Measurements from ENCODE around the gene OAS3.
A peak's percentile ranks its signal among the peaks of the same experiment; 100 is the strongest.
"Not testable (repeated sequence)": the region's sequence is repeated elsewhere in the genome, so short reads cannot be mapped to it uniquely, and the experiment has no call there.

Gene OAS3

DNA sequence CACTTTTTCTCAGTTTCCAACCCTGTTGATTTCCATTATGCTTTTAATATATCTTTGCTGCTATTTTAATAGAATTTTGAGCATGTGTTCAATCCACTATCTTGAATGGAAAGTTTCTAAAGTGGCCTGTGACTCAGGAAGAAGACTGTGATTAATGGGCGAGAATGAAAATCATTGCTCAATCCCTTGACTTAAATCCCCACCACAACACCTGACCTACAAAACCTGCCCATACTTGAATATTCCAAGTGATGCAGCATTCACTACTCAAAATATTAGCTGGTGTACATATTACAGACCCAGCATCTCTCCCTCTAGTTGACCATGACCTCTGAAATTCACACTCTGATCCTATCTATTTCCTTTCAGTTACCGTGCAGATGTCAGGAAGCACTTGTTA, 1.3 kb upstream of the OAS3 start:
- Mint-ChIP-seq H3K4me1 (peaks cover 41% of the 10 kb centered on the region), H3K27ac (peak overlapping the region; percentile 32), H3K9me3 (no peaks in the 10 kb centered on the region), H3K36me3 (no peaks in the 10 kb centered on the region), H3K4me3 (peak overlapping the region; percentile 80)
- DNase-seq (ENCODE audit: low spot score in 2 of 2) (peak in 1 of 2 donors; percentile 2), ATAC-seq (no peak)

GRCh38 chr12:112938751-112939150, 477 bp downstream of the OAS3 start:
- no peak for ATAC-seq
- H3K27ac Mint-ChIP-seq, result peak overlapping the region; percentile 88
- H3K4me3 Mint-ChIP-seq, result peak overlapping the region; percentile 80
- H3K9me3 Mint-ChIP-seq, result no peaks in the 10 kb centered on the region
- H3K4me1 Mint-ChIP-seq, result peaks cover 41% of the 10 kb centered on the region
- no peaks in the 10 kb centered on the region for H3K36me3 Mint-ChIP-seq
- DNase-seq (ENCODE audit: low spot score in 2 of 2), result peak in 1 of 2 donors; percentile 52

- ATAC-seq (peak; percentile 39), DNase-seq (ENCODE audit: low spot score in 2 of 2) (peak in 1 of 2 donors; percentile 52)
- peaks cover 45% of the 10 kb centered on the region for H3K4me1 Mint-ChIP-seq
Measured at GRCh38 chr12:112939761-112940381, 1.6 kb downstream of the OAS3 start.

DNA sequence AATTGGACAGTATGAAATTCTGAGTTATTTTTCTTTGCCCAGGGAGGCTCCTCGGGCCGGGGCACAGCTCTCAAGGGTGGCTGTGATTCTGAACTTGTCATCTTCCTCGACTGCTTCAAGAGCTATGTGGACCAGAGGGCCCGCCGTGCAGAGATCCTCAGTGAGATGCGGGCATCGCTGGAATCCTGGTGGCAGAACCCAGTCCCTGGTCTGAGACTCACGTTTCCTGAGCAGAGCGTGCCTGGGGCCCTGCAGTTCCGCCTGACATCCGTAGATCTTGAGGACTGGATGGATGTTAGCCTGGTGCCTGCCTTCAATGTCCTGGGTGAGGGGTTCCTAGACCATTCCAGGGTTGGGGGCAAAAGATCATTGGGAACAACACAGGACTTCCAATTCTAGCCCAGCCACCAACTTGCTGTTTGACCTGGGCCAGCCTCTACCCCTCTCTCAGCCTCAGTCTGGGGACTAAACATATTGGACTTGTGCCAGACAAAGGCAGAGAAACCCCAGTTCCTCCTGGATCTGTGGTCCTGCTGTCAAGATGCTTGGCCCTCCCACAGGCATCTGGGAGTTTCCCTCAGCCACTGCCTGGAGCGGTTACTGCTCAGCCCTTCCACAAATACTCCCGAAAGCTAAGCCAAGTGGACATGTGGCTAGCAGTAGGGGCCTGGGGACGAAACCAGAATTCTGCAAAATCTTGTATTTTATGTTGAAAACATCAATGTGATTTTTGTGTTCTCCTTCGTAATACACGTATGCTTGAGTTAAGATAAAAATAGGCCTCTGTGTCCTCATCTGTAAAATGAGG, 3.5 kb downstream of the OAS3 start:
- Mint-ChIP-seq H3K27ac (no peak overlapping the region), H3K4me1 (peaks cover 39% of the 10 kb centered on the region), H3K9me3 (no peaks in the 10 kb centered on the region), H3K4me3 (no peak overlapping the region), H3K36me3 (peaks cover 3% of the 10 kb centered on the region)
- ATAC-seq, result no peak
- no peak for DNase-seq (ENCODE audit: low spot score in 2 of 2)

More at GRCh38 chr12:112939761-112940381, 1.6 kb downstream of the OAS3 start:
- H3K4me3 Mint-ChIP-seq, result peak overlapping the region; percentile 80
- H3K36me3 Mint-ChIP-seq, result no peaks in the 10 kb centered on the region
- no peaks in the 10 kb centered on the region for H3K9me3 Mint-ChIP-seq
- peak overlapping the region; percentile 88 for H3K27ac Mint-ChIP-seq

GRCh38 chr12:112942572-112942971, 4.3 kb downstream of the OAS3 start:
- no peaks in the 10 kb centered on the region for H3K9me3 Mint-ChIP-seq
- DNase-seq (ENCODE audit: low spot score in 2 of 2) (no peak), ATAC-seq (no peak)
- H3K27ac Mint-ChIP-seq, result no peak overlapping the region
- no peak overlapping the region for H3K4me3 Mint-ChIP-seq
- peaks cover 30% of the 10 kb centered on the region for H3K4me1 Mint-ChIP-seq
- H3K36me3 Mint-ChIP-seq, result peaks cover 10% of the 10 kb centered on the region

DNA sequence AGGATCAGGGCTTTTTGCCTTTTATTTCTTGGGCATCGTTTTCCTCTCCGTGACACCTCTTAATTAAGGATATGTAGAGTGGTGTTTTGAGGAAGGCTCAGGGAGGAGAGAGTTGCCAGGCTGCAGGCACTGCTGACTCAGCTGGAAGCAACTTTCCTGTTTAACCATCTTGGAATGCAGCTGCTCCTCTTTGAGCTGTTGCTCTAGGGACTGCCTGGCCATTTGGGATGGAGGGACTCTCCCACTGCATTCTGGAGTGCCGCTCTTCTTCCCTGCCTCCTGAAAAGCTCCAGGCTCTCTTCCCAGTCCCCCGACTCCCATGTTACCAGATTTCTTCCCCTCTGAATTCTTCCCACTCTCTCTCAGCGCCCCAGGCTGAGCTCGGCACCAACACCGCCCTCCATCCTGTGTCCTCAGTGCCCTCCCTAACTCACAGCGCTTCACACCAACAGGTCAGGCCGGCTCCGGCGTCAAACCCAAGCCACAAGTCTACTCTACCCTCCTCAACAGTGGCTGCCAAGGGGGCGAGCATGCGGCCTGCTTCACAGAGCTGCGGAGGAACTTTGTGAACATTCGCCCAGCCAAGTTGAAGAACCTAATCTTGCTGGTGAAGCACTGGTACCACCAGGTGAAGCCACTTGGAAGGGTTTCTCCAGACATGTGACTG, 5.9 kb downstream of the OAS3 start:
- Mint-ChIP-seq H3K27ac (no peak overlapping the region), H3K4me1 (peaks cover 17% of the 10 kb centered on the region), H3K9me3 (no peaks in the 10 kb centered on the region), H3K36me3 (peaks cover 17% of the 10 kb centered on the region), H3K4me3 (no peak overlapping the region)
- no peak for ATAC-seq
- no peak for DNase-seq (ENCODE audit: low spot score in 2 of 2)

DNA sequence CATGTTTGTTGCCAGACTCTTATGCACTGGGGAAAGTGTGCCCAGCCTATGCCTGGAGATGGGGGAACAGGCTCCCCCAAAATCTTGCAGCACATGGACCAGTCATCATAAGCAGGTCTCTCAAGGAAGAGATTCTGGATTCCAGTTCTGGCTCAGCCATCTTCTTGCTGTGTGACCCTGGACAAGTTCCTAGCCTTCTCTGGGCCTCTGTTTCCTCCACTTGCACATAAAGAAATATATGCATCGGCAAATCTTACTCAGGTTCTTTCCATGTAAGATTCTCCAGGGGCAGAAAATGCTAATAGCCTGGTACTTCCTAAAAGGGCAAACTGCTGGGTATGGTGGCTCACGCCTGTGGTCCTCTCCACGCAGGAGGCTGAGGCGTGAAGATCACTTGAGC, 7.2 kb downstream of the OAS3 start:
- Mint-ChIP-seq H3K9me3 (no peaks in the 10 kb centered on the region), H3K4me3 (no peak overlapping the region), H3K36me3 (peaks cover 23% of the 10 kb centered on the region), H3K4me1 (peaks cover 5% of the 10 kb centered on the region), H3K27ac (no peak overlapping the region)
- DNase-seq (ENCODE audit: low spot score in 2 of 2) (no peak), ATAC-seq (no peak)

DNA sequence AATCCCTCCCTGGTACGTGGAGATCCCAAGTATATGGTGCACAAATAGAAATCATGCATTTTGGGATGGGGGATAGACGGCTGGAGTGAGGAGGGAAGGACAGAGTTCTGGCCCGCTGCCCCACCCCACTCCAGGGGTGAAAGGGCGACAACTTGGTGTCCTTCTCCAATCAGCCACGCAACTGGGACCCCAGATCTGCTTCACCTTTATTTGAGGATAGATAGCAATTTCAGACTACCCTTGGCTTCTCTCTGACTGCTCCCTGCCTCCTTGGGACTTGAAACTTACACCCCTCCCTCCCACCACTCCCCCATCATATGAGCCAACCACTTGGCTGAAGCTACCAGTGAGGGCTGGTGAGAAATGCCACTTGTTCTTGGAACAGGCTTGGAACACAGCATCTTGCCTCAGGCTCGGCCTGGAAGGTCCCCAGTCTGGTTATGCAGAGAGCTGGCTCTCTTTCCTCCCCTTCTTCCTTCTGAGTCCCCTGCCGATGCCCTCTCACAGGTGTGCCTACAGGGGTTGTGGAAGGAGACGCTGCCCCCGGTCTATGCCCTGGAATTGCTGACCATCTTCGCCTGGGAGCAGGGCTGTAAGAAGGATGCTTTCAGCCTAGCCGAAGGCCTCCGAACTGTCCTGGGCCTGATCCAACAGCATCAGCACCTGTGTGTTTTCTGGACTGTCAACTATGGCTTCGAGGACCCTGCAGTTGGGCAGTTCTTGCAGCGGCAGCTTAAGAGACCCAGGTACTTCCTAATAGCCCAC, 8.1 kb downstream of the OAS3 start:
- no peak for ATAC-seq
- peaks cover 5% of the 10 kb centered on the region for H3K4me1 Mint-ChIP-seq
- no peak overlapping the region for H3K27ac Mint-ChIP-seq
- no peak overlapping the region for H3K4me3 Mint-ChIP-seq
- peaks cover 28% of the 10 kb centered on the region for H3K36me3 Mint-ChIP-seq
- H3K9me3 Mint-ChIP-seq, result no peaks in the 10 kb centered on the region
- no peak for DNase-seq (ENCODE audit: low spot score in 2 of 2)

DNA sequence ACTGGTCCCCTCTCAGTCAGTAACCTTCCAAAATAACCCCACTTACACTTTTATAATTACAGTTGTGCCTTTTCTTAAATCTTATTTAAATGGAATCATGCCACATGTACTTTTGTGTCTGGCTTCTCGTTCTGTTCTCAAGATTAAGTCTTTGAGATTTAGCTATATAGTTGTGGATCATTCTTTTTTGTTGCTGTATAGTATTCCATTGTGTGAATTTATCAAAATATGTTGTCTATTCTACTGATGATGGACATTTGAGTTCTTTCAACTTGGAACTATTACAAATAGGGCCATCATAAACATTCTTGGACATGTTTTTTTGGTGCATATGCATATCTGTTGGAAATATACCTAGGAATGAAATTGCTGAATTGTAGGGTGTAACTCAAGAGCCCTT, 9.0 kb downstream of the OAS3 start:
- Mint-ChIP-seq H3K9me3 (no peaks in the 10 kb centered on the region), H3K4me3 (no peak overlapping the region), H3K36me3 (peaks cover 37% of the 10 kb centered on the region), H3K4me1 (peaks cover 5% of the 10 kb centered on the region), H3K27ac (no peak overlapping the region)
- no peak for DNase-seq (ENCODE audit: low spot score in 2 of 2)
- no peak for ATAC-seq

- Mint-ChIP-seq H3K4me1 (peaks cover 5% of the 10 kb centered on the region), H3K27ac (no peak overlapping the region), H3K4me3 (no peak overlapping the region), H3K9me3 (peaks cover 2% of the 10 kb centered on the region), H3K36me3 (peaks cover 42% of the 10 kb centered on the region)
- ATAC-seq (no peak), DNase-seq (ENCODE audit: low spot score in 2 of 2) (no peak)
Measured at GRCh38 chr12:112947761-112948160, 9.5 kb downstream of the OAS3 start.

- peaks cover 5% of the 10 kb centered on the region for H3K4me1 Mint-ChIP-seq
- no peak for DNase-seq (ENCODE audit: low spot score in 2 of 2)
- H3K36me3 Mint-ChIP-seq, result peaks cover 44% of the 10 kb centered on the region
- ATAC-seq, result no peak
- H3K4me3 Mint-ChIP-seq, result no peak overlapping the region
- H3K27ac Mint-ChIP-seq, result peak overlapping the region; percentile 49
- peaks cover 2% of the 10 kb centered on the region for H3K9me3 Mint-ChIP-seq
Measured at GRCh38 chr12:112948806-112949205, 10.5 kb downstream of the OAS3 start.

DNA sequence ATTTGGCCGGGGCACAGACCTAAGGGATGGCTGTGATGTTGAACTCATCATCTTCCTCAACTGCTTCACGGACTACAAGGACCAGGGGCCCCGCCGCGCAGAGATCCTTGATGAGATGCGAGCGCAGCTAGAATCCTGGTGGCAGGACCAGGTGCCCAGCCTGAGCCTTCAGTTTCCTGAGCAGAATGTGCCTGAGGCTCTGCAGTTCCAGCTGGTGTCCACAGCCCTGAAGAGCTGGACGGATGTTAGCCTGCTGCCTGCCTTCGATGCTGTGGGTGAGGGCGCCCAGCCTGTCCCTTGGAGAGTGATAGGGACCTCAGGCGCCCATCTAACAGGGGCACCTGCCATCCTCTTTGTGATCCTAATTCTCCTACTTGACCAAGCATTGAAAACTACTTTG, 12.4 kb downstream of the OAS3 start:
- no peak for DNase-seq (ENCODE audit: low spot score in 2 of 2)
- no peaks in the 10 kb centered on the region for H3K4me1 Mint-ChIP-seq
- peaks cover 2% of the 10 kb centered on the region for H3K9me3 Mint-ChIP-seq
- H3K4me3 Mint-ChIP-seq, result no peak overlapping the region
- no peak for ATAC-seq
- no peak overlapping the region for H3K27ac Mint-ChIP-seq
- peaks cover 44% of the 10 kb centered on the region for H3K36me3 Mint-ChIP-seq

DNA sequence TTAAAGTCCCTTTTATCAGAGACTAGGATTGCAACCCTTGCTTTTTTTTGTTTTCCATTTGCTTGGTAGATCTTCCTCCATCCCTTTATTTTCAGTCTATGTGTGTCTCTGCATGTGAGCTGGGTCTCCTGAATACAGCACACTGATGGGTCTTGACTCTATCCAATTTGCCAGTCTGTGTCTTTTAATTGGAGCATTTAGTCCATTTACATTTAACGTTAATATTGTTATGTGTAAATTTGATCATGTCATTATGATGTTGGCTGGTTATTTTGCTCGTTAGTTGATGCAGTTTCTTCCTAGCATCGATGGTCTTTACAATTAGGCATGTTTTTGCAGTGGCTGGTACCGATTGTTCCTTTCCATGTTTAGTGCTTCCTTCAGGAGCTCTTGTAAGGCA, 18.9 kb downstream of the OAS3 start:
- H3K4me1 Mint-ChIP-seq, result peaks cover 14% of the 10 kb centered on the region
- not testable (repeated sequence) for ATAC-seq; DNase-seq (ENCODE audit: low spot score in 2 of 2); H3K9me3 Mint-ChIP-seq; H3K4me3 Mint-ChIP-seq; H3K27ac Mint-ChIP-seq
- H3K36me3 Mint-ChIP-seq, result peaks cover 32% of the 10 kb centered on the region

DNA sequence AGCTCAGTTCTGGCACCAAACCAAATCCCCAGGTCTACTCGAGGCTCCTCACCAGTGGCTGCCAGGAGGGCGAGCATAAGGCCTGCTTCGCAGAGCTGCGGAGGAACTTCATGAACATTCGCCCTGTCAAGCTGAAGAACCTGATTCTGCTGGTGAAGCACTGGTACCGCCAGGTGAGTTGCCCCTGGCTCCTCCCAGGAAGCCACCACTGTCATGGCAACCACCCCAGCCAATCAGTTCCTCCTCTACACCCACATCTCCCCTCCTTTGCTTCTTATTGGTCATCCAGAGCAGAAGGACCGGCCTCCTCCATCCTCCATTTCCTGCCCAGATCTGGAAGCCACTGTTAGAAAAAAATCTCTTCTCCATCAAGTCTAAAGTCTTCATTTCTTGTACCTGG, 22.8 kb downstream of the OAS3 start:
- no peak overlapping the region for H3K4me3 Mint-ChIP-seq
- peaks cover 12% of the 10 kb centered on the region for H3K4me1 Mint-ChIP-seq
- H3K9me3 Mint-ChIP-seq, result peaks cover 6% of the 10 kb centered on the region
- no peak for ATAC-seq
- DNase-seq (ENCODE audit: low spot score in 2 of 2), result no peak
- peaks cover 31% of the 10 kb centered on the region for H3K36me3 Mint-ChIP-seq
- no peak overlapping the region for H3K27ac Mint-ChIP-seq

DNA sequence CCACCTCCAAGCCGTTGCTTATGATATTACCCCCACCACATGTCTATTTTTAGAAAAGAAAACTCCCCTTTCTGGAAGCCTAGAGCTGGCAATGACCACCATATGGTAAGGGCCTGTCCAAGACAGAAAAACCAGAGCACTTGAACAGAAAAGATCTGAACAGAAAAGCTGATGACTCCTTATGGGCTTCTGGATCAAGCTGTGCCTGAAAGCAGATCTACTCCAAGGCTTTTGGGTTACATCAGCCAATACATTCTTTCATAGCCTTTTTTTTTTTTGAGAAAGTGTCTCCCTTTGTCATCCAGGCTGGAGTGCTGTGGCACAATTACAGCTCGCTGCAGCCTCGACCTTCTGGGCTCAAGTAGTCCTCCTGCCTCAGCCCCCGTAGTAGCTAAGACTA, 23.3 kb downstream of the OAS3 start:
- Mint-ChIP-seq H3K9me3 (peaks cover 6% of the 10 kb centered on the region), H3K36me3 (peaks cover 26% of the 10 kb centered on the region), H3K4me1 (peaks cover 7% of the 10 kb centered on the region), H3K27ac (no peak overlapping the region), H3K4me3 (no peak overlapping the region)
- DNase-seq (ENCODE audit: low spot score in 2 of 2), result no peak
- no peak for ATAC-seq

Measured in stimulated activated effector memory CD8-positive, alpha-beta T cell treated with anti-CD3 and anti-CD28 coated beads, Interleukin-12 subunit alpha, Interleukin-12 subunit beta, amount 100 ng/mL, for 72 hours (primary cell).